PFSK-1 (cell line): ENCODE measurements around the gene SYP.

ENCODE experiments used
- FOXP2 ChIP-seq: optimal IDR thresholded peaks from 2 replicates; pipeline ENCODE3; 2011; ENCODE audit warnings: borderline replicate concordance, control low read depth, inconsistent platforms; ENCODE audit not compliant: insufficient read depth; ENCODE audit errors: extremely low read length, extremely low read depth
- POLR2AphosphoS5 ChIP-seq: IDR thresholded peaks from 2 replicates; pipeline ENCODE4 v1.6.1; 2012; ENCODE audit warnings: low read depth, mild to moderate bottlenecking, control low read depth, low read length, moderate library complexity
- TAF1 ChIP-seq: IDR thresholded peaks from 2 replicates; pipeline ENCODE4 v1.6.1; 2012; ENCODE audit warnings: low read length, control low read depth, borderline replicate concordance; ENCODE audit not compliant: insufficient read depth
- TF ChIP-seq, protein P1 (sequence below), 2 experiments: IDR thresholded peaks; 2 replicates each; pipeline versions ENCODE4 v1.6.1 to v1.8.0; 2011 to 2012; ENCODE audit warnings: low read depth in 2 of 2, low read length in 2 of 2, control low read depth in 1 of 2, inconsistent platforms in 1 of 2, mild to moderate bottlenecking in 1 of 2, moderate library complexity in 1 of 2; ENCODE audit not compliant: insufficient read depth in 1 of 2

DNA sequence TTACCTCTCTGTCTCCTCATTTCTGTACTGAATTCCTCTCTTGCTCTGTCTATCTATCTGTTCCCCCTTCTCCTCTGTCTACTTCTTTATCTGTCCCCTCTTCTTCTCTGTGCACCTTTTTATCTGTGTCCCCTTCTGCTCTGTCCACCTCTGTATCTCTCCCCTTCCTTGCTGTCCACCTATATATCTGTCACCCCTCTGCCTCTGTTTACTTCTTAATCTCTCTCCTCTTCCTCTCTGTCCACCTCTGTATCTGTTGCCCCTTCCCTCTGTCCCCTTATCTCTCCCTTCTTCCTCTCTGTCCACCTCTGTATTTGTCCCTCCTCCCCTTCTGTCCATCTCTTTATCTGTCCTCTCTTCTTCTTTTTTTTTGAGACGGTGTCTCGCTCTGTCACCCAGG is 44.2 kb upstream of the SYP start:
- no peak for TF ChIP-seq POLR2AphosphoS5
- TF ChIP-seq TAF1: no peak
- TF ChIP-seq, protein P1, sequence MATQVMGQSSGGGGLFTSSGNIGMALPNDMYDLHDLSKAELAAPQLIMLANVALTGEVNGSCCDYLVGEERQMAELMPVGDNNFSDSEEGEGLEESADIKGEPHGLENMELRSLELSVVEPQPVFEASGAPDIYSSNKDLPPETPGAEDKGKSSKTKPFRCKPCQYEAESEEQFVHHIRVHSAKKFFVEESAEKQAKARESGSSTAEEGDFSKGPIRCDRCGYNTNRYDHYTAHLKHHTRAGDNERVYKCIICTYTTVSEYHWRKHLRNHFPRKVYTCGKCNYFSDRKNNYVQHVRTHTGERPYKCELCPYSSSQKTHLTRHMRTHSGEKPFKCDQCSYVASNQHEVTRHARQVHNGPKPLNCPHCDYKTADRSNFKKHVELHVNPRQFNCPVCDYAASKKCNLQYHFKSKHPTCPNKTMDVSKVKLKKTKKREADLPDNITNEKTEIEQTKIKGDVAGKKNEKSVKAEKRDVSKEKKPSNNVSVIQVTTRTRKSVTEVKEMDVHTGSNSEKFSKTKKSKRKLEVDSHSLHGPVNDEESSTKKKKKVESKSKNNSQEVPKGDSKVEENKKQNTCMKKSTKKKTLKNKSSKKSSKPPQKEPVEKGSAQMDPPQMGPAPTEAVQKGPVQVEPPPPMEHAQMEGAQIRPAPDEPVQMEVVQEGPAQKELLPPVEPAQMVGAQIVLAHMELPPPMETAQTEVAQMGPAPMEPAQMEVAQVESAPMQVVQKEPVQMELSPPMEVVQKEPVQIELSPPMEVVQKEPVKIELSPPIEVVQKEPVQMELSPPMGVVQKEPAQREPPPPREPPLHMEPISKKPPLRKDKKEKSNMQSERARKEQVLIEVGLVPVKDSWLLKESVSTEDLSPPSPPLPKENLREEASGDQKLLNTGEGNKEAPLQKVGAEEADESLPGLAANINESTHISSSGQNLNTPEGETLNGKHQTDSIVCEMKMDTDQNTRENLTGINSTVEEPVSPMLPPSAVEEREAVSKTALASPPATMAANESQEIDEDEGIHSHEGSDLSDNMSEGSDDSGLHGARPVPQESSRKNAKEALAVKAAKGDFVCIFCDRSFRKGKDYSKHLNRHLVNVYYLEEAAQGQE (IDR thresholded peaks at IDR 0.05; ENCODE audit: insufficient read depth in 1 of 2, low read depth in 2 of 2, low read length in 2 of 2): no peak
- no peak for TF ChIP-seq FOXP2
